Stimulated activated CD4-positive, alpha-beta T cell treated with anti-CD3 and anti-CD28 coated beads, Interleukin-12 subunit alpha, Interleukin-12 subunit beta, amount 100 ng/mL, for 48 hours (primary cell): ENCODE results near the gene AGBL4.

Experiments used
- DNase-seq, 3 donors: peaks; one replicate each; pipeline ENCODE4 v3.0.0-alpha.2; 2020; ENCODE audit warnings: low read depth in 2 of 3, low spot score in 1 of 3

AGBL4 gene

DNA sequence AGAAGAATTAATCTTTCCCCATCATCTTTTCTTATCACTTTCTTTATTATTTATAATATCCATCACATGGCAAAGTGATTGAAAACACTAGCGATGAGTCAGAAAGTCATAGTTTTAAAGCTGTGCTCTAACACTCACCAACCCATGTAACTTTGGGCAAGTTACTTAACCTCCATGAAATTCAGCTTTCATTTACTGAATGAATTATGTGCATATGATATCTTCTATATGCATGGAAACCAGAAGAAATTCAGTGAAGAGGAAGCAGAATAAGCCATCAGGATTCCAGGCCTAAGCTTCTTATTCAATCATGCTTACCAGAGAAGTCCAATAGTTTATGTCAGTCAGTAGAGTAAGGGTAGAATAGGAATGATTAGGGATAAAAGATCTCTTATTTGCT is 300.1 kb downstream of the AGBL4 start:
- no peak for DNase-seq

DNA sequence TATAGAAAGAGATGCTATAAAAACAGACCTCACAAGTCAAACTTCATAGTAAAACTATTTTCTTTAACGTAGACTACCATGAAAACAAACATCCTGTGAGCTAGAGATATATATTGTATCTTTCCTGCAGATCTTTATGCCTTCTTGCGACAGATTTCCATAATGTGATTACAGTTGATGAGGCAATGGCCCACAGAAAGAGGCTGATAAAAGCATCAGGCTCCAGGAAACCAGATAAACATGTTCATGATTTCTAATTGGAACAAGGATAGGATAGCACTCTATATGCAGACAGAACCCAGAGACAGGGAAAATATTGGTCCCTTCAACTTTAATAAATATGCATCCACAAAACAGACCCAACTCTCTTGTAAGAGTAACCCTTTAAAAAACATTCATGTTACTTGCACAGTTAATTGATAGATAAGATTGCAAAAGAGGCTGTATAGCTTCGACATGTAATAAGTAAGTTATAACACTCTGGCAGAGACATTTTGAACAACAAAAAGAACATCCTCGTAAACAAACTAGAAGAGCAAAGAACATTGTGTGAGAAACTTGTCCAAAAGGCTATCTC is 329.4 kb downstream of the AGBL4 start:
- no peak for DNase-seq

DNA sequence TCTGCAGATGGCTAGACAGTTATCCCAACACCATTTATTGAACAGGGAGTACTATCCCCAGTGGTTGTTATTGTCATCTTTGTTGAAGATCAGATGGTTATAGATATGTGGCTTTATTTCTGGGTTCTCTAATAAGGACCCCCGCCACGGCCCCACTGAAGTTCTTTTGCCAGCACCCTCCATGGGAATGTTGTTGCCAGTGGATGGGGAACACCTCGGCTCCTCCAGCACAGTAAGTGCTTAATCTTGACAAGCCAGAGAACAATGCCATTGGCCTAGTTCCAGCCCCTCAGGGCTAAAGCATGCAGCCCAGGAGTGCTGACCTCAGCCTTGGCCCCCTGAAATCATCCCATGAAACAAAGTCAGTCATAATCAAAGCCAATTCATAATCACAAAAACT is 337.6 kb downstream of the AGBL4 start:
- DNase-seq, result no peak

DNA sequence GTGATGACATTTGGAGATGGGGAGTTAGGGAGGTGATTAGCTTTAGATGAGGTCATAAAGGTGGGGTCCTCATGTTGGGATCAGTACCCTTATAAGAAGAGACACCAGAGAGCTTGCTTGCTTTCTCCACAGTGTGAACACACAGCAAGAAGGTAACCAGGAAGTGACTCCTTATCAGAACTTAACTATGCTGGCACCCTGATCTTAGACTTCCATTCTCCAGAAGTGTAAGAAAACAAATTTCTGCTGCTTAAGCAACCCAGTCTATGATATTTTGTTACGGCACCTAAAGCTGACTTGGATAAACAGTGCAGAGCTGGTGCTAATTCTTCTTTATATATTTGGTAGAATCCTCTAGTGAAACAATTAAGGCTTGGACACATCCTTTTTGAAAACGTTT is 346.0 kb downstream of the AGBL4 start:
- no peak for DNase-seq

DNA sequence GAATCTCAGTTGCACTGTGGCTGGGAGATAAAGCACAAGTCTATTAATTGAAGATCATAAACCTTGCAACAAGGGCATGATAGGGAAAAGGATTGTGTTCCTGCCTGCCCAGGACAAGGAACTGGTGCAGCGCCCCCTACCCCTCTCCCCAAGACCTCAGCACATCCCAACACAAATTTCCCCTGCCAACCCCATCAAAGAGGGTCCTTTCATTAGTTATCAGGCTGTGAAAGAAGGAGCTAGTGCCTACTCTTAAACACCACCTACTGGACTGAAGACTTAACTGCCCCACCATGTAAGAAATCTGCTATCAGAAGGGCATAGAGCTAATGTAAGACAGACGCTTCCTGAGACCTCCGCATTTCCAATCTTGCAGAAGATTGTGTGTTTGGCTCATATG is 372.6 kb downstream of the AGBL4 start:
- DNase-seq, result no peak

DNA sequence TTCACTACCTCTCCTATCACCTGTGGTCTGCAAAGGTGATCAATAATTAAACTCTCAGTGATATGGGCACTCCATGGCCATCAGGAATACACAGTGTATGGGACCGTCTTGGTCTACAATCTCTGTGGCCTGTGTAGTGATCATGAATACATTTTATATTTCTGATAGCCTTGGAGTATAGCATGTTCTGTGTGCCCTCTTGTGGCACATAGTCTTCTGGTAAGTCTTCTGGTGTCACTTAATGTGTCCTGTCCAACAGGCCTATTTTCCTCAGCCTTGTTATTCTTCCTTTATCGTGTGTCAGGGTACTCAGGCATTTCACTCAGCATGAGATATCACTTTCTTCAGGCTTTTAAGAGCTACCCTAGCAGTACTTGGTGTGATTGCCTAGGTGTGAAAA is 393.6 kb downstream of the AGBL4 start:
- no peak for DNase-seq

DNA sequence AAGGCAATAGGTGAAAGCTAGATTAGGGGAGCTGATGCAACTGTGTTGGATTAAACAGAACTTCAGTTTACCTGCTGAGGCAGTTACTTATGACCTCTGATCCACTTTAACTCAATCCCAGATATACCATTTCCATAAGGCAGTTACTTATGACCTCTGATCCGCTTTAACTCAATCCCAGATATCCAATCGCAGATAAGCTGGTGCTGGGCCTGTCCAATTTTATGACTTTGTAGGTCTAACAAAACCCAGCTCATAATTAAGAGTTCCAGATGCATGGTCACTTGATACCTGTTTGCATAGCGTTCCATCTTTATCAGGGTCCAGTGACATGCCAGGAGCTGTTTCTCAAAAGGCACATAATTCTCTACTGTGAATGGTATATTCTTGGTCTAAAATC is 396.0 kb downstream of the AGBL4 start:
- no peak for DNase-seq

DNA sequence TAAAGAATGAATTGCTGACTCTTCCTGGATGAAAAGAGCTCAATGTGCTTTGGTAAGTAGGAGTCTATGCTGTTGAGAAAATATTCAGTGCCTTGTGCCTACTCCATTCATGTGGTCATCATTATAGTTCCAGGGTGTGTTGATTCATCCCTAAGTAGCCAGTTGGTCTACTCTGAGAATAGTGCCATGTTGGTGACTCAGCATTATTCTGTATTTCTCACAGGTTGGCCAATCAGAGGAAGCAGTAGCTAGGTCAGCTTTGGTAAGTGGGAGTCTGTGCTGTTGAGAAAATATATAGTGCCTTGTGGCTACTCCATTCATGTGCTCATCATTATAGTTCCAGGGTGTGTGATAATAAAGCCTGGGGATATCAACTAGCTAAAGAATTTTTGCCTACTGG is 397.3 kb downstream of the AGBL4 start:
- DNase-seq, result no peak

DNA sequence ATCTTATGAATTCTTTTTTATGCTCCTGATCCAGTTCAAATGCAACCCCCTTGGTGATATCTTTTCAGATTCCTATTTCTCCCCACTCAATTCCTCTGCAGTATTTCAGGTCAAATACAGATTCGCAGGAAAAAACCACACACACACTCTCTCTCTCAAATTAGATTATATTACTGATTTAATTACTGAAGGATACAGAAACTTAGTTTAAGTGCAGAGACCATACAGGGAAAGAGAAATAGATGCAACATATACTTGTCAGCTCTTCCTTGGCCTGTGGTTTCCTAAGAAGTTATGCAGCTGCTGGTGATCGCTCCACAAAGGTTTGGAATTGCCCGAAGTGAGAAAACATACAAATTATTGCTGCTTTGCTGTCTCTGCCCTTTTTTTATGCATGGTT is 400.9 kb downstream of the AGBL4 start:
- DNase-seq, result no peak

DNA sequence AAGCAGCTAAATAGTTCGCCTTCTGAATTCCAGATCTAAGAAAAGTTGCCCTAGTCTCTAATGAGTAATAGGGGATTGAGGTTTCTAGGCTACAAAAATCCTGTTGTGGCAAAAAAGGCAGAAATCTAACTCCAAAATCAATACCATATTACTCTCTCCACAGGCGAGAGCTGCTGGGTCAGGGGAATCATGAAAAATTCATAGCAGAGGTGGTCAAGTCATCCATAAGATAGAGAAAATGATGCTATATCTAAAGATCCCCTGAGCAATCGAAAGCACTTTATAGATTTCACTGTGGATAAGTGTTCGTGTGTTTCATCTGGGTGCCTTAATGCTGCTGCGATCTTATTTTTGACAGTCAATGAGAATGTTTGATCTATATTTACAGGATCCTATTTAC is 417.7 kb downstream of the AGBL4 start:
- DNase-seq, result no peak

DNA sequence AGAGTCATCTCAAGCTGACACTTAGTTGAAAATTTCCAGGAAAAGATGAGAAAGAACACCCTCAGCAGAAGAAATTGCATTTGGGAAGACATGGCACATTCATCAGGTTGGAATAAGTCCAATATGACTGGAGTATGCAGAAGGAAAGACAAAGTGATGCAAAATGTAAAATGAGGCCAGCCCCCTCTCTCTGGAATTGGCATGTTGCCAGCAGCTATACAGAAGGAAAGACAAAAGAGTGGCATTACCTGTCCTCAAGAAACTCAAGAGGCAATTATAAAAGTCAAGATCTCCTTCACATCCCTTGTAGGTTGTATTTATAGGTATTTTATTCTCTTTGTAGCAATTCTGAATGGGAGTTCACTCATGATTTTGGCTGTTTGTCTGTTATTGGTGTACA is 426.3 kb downstream of the AGBL4 start:
- no peak for DNase-seq

DNA sequence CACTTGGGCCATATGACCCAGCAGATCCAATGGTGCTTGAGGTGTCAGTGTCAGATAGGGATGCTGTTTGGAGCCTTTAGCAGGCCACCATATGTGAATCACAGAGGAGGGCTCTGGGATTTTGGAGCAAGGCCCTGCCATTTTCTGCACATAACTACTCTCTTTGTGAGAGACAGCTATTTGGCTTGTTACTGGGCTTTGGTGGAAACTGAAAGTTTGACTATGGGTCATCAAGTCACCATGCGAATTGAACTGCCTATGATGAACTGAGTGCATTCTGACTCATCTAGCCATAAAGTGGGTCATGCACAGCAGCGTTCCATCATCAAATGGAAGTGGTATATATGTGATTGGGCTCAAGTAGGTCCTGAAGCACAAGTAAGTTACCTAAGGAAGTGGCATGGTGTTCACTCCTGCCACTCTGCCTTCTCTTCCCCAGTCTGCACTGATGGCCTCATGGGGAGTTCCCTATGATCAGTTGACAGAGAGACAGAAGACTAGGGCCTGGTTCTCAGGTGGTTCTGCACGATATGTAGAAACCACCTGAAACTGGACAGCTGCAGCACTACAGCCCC is 447.3 kb downstream of the AGBL4 start:
- no peak for DNase-seq

DNA sequence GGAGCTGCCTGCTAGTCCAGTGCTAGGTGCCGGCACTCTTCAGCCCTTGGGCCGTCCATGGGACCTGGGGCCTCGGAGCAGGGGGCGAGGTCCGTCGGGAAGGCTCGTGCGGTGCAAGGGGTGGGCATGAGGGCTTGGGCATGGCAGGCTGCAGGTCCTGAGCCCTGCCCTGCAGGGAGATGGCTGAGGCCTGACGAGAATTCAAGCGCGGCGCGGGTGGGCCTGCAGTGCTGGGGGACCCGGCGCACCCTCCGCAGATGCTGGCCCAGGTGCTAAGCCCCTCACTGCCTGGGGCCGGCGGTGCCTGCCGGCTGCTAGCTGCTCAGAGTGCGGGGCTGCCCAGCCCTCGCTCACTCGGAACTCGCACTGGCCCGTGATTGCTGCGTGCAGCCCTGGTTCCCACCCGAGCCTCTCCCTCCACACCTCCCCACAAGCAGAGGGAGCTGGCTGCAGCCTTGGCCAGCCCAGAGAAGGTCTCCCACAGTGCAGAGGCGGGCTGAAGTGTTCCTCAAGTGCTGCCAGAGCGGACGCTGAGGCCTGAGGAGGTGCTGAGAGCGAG is 467.0 kb downstream of the AGBL4 start:
- no peak for DNase-seq

DNA sequence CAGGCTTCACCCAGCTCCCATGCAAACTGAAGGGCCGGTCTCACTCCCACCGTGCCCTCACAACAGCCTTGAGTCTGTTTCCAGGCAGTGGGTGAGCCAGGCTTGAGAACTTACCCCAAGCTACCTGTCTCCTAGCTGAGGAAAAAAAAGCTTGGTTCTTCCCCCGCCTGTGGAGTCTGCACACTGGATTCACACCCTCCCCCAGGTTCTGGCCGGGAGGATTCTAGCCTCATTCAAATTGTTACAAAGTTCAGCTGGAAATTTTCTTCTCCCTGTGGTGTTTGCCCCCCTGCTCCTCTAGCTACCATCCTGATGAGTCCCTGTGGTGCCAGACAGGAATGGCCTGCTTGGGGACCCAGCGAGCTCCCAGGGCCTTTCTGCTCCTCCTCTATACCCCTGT is 471.7 kb downstream of the AGBL4 start:
- DNase-seq, result no peak

DNA sequence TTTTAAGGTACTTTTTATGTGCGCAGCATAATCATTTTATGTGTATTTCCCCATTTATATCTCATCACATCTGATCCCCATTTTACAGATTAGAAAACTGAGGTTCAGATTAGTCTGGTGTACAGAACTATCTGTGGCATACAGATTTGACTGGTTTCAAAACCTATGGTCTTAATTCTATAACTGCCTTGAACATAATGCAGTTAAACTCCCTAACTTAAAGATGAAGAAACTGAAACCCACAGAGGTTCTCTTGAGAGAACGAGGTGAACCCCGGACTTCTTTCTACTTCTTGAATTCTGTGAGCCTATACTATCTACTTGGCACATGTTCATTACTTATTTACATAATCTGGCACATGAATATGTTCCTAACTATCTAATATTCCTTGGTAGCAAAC is 479.1 kb downstream of the AGBL4 start:
- DNase-seq, result no peak

DNA sequence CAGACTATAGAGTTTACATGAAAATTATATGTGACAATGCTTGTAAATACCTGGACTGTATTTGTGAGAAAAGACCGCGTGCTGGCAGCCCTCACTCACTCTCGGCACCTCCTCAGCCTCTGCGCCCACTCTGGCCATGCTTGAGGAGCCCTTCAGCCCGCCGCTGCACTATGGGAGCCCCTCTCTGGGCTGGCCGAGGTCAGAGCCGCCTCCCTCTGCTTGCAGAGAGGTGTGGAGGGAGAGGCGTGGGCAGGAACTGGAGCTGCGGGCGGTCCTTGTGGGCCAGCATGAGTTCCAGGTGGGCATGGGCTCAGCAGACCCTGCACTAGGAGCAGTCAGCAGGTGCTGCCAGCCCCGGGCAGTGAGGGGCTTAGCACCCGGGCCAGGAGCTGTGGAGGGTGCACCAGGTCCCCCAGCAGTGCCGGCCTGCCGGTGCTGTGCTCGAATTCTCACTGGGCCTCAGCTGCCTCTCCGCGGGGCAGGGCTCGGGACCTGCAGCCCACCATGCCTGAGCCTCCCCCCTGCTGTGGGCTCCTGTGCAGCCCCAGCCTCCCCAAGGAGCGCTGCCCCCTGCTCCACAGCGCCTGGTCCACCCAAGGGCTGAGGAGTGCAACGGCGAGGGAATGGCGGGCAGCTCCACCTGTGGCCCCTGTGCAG is 482.5 kb downstream of the AGBL4 start:
- no peak for DNase-seq

DNA sequence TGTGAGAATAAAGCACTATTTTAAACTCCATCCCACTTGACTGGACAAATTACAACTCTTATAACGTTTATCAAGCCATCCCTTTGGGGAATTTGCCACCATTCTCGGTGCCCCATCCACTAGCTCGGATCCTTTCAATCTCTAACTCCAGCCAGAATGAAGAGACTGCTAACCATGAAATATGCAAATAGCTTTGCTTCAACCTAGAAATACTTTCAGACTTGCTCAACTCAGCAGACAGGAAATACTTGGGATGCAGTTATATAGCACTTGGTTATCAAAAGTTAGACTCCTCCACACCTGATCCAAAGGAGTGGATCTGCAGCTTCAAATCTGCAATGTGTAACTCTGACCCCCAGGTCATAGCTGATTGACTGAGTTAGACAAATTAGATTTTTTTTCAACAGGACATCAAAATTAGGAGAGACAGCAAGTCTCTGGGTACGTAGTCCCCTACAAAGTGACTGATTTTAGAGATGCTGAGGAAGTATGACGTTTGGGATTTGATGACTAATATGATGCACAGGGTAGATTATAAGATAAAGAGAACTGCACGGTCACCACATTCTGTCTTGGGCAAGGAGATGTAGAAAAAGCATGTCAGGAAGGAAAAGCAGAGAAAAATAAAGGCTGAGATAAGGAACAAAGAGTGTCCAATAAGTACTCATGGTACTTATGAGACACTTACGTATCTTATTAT is 496.0 kb downstream of the AGBL4 start:
- DNase-seq, result no peak

DNA sequence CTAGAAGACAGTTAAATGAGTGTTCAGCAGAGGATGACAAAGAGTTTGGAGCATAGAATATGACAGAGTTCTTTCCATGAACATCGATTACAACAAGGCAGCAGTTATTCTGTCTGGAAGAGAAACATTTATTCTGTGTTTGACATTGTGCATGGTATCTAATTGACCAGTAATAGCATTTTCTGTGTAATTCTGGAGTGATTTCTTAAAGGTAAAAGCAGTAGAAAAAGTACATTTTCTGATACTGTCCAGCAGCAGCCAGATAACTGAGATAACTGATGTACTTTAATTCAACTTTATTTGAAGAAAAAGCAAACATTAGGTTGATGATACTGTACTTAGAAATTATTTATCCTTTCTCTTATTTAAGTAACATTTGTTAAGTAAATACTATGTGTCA is 497.1 kb downstream of the AGBL4 start:
- no peak for DNase-seq

DNA sequence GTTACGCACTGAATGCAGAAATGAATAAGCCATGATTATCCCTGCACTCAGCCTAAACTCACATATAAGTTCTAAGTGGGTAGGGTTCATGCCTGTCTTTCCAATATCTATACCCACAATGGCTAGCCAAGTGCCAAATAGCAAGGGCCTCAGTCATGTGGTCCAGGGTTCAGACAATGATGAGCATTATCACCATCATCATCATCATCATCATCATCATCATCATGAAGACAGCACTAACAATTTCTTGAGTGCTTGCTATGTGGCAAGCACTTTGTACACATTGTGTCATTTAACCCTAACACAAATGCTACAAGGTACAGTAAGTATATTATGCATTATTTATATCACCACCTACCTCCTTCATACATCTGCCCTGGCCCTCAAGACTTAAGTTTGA is 500.0 kb downstream of the AGBL4 start:
- no peak for DNase-seq

DNA sequence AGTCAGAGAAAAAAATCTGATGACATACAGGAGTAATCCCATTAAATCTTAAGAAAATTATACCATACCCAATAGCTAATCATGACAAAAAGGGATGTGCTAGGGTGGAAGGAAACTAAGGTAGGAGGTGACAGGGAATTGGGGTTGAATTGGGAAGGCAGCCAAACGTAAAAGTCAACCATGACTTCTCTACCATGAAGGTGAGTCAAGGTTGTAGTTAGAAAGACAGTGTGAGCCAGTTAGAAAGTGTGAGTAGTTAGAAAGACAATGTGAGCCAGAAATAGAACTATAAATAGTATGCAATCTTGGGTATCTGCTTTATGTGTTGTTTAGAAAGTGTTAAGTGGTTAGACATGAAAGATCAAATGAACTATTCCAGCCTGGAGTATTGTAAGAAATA is 556.8 kb downstream of the AGBL4 start:
- no peak for DNase-seq

DNA sequence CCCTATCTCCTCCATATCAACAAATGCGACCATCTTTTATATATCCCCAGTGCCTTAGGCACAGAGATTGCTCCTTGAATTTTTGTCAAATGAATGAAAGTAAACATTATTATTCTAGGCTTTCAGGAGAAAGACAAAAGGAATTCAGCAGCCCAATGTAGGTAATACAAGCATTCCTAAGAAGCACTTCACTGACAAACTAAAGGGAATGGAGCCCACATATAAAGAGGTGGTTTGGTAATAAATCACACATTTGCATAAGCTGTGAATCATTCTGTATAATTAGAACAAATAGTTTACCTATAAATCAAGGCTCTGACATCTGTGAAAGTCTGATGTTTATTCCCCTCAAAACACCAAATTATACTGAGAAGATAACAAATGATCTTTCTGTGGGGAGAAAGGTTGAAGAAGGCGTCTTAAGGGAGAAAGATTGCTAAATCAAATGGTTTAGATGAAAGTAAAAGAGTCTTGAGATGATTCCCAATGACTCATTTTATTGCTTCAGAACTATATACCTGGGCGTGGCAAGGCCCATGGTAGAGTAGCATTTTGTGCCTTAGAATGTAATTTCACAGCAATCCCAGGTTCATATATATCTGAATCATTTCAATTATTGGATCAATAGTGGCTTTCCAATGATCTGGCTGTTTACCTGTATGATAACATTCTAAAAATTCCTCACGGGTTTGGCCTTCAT is 558.1 kb downstream of the AGBL4 start:
- DNase-seq, result no peak

DNA sequence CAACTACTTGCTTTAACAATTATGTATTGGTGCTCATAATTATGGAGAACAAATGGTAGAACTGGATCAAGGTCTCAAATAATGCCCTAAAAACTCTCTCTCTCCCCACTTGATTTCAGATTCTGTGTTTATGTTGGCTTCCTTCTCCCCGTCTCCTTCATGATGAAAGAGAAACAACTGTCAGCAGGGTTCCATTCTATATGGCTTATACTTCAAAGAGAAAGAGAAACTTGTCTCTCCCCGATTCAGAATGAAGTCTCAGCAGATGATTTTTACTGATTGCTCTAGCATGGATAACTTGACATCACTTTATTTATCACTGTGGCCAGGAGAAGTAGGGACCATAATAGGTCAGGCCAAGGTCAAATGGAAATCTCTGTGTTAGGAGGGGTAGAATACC is 575.6 kb downstream of the AGBL4 start:
- DNase-seq, result no peak
